ENCODE data around the gene XDH.

DNA sequence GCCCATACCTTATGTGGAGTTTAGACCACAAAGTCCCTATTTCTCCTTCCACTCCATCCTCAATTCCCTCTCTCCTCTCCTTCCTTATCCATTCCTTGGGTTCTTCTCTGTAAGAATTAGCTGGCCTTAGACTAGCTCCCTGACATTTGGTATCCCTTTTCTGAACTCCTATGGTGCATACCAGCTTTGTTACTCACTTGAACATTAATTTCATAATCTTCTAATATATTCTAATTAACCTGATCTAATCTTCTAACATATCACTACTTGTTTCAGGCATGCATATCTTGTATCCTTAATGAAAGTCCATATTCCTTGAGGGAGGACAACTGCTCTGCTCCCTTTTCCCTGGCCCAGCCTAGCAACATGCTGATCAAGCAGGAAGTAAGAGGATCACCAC is 114.2 kb downstream of the XDH start:
- TF ChIP-seq, protein P1, sequence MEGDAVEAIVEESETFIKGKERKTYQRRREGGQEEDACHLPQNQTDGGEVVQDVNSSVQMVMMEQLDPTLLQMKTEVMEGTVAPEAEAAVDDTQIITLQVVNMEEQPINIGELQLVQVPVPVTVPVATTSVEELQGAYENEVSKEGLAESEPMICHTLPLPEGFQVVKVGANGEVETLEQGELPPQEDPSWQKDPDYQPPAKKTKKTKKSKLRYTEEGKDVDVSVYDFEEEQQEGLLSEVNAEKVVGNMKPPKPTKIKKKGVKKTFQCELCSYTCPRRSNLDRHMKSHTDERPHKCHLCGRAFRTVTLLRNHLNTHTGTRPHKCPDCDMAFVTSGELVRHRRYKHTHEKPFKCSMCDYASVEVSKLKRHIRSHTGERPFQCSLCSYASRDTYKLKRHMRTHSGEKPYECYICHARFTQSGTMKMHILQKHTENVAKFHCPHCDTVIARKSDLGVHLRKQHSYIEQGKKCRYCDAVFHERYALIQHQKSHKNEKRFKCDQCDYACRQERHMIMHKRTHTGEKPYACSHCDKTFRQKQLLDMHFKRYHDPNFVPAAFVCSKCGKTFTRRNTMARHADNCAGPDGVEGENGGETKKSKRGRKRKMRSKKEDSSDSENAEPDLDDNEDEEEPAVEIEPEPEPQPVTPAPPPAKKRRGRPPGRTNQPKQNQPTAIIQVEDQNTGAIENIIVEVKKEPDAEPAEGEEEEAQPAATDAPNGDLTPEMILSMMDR (IDR thresholded peaks at IDR 0.05), result no peak
- no peak for TF ChIP-seq POLR2A (IDR thresholded peaks at IDR 0.05)

Measured in esophagus squamous epithelium (tissue), 4 donors.